Endothelial cell of umbilical vein (primary cell): ENCODE data around the gene MACO1.

Experiments
- EZH2 ChIP-seq: IDR thresholded peaks from 2 replicates; pipeline ENCODE4 v1.6.1; 2012; ENCODE audit warnings: borderline replicate concordance, low read depth, mild to moderate bottlenecking, moderate library complexity, low read length, inconsistent platforms; ENCODE audit not compliant: severe bottlenecking
- FOS ChIP-seq: IDR thresholded peaks from 2 replicates; pipeline ENCODE4 v1.6.1; 2011; ENCODE audit warnings: mild to moderate bottlenecking, low read length, moderate library complexity, borderline replicate concordance; ENCODE audit not compliant: insufficient read depth
- GATA2 ChIP-seq: IDR thresholded peaks from 2 replicates; pipeline ENCODE4 v1.7.0; 2011; ENCODE audit warnings: low read depth, mild to moderate bottlenecking, moderate library complexity, mixed read lengths, low read length; ENCODE audit not compliant: insufficient read length, insufficient read depth
- JUN ChIP-seq: IDR thresholded peaks from 2 replicates; pipeline ENCODE4 v1.6.1; 2011; ENCODE audit warnings: borderline replicate concordance, low read depth; ENCODE audit not compliant: insufficient read length, insufficient read depth
- MYC ChIP-seq: IDR thresholded peaks from one replicate; pipeline ENCODE4 v1.6.1; 2011; ENCODE audit warnings: mild to moderate bottlenecking, low read depth, low read length
- POLR2A ChIP-seq: IDR thresholded peaks from 2 replicates; pipeline ENCODE4 v1.6.1; 2012; ENCODE audit warnings: low read depth, mild to moderate bottlenecking, control low read depth, low read length
- POLR2AphosphoS5 ChIP-seq: IDR thresholded peaks from 2 replicates; pipeline ENCODE4 v1.6.1; 2012; ENCODE audit warnings: low read depth, mild to moderate bottlenecking, control low read depth, low read length, moderate library complexity; ENCODE audit not compliant: insufficient read depth
- TF ChIP-seq, protein P1 (sequence below), 2 donors: IDR thresholded peaks; 1 replicate in 1 of 2; 2 replicates in 1 of 2; pipeline ENCODE4 v1.5.1; 2011; ENCODE audit warnings: low read length in 2 of 2, mild to moderate bottlenecking in 2 of 2, moderate library complexity in 2 of 2, control low read depth in 1 of 2, inconsistent platforms in 1 of 2, low read depth in 1 of 2; ENCODE audit not compliant: insufficient read depth in 1 of 2; ENCODE audit errors: extremely low read depth in 1 of 2
- TF ChIP-seq, protein P2 (sequence below): IDR thresholded peaks from 2 replicates; pipeline ENCODE4 v1.6.1; 2011; ENCODE audit not compliant: insufficient read depth, insufficient read length

DNA sequence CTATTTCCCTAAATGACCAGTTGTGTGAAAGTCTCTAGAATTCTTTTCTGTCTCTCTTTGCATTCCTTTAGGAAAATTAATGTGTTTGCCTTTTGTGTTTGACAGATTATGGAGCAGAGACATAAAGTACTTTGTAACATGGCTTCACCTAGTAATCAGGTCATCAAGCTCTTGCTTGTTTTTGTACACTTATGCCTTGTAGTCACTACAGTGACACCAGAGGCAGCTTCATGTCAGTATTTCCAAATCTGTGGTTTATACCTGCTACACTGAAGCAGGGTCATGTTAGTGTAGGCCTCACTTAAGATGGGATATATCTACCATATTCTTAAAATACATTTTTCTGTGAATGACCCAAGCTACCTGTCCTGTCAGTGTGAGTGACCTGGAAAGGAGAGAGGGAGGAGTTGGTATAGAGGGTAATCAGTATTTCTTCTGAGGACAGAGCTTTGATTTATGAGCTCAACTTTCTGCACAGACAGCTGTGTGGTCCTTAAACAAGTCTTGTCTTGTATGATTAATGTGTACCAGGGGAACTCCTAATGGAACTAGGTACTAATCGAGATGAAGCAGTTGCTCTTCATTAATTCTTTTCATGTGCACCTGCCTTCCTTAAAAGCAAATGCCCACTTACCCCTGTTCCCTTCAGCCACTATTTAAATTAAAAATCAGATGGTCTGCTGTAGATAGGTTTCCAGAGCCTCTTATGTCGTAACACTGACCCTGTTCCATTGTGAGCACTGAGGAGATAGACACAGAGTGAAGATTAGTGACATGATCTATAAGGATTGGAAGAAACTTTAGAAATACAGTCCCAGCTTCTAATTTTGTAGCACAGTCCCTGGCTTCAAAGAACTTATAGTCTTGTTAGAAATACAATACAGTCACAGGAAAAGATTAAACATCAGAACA, 45.7 kb downstream of the MACO1 start:
- TF ChIP-seq EZH2 (no peak), FOS (no peak), POLR2A (no peak), POLR2AphosphoS5 (no peak), JUN (no peak), MYC (no peak), GATA2 (no peak)
- TF ChIP-seq, protein P1, sequence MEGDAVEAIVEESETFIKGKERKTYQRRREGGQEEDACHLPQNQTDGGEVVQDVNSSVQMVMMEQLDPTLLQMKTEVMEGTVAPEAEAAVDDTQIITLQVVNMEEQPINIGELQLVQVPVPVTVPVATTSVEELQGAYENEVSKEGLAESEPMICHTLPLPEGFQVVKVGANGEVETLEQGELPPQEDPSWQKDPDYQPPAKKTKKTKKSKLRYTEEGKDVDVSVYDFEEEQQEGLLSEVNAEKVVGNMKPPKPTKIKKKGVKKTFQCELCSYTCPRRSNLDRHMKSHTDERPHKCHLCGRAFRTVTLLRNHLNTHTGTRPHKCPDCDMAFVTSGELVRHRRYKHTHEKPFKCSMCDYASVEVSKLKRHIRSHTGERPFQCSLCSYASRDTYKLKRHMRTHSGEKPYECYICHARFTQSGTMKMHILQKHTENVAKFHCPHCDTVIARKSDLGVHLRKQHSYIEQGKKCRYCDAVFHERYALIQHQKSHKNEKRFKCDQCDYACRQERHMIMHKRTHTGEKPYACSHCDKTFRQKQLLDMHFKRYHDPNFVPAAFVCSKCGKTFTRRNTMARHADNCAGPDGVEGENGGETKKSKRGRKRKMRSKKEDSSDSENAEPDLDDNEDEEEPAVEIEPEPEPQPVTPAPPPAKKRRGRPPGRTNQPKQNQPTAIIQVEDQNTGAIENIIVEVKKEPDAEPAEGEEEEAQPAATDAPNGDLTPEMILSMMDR (IDR thresholded peaks at IDR 0.05; ENCODE audit: extremely low read depth in 1 of 2, insufficient read depth in 1 of 2, low read depth in 1 of 2, low read length in 2 of 2) = no peak
- TF ChIP-seq, protein P2, sequence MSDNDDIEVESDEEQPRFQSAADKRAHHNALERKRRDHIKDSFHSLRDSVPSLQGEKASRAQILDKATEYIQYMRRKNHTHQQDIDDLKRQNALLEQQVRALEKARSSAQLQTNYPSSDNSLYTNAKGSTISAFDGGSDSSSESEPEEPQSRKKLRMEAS = no peak
